ENCODE measurements around the gene SVIL. TPM values are rescaled to one million over a fixed set of nuclear protein-coding genes. Genes with fewer than 3 reads are reported as not detected.
"Not testable (repeated sequence)": the region's sequence is repeated elsewhere in the genome, so short reads cannot be mapped to it uniquely, and the experiment has no call there.

Gene SVIL
- total RNA-seq, 1 donor, result 309 TPM

GRCh38 chr10:29469481-29470354 lies 165.1 kb downstream of the SVIL start:
- no peak overlapping the region for H3K4me3 ChIP-seq (ENCODE audit: low read depth, low read length)
- TF ChIP-seq CTCF (IDR thresholded peaks at IDR 0.05; ENCODE audit: insufficient read depth, low read length), result no peak
- DNase-seq (ENCODE audit: low read depth), result no peak

- DNase-seq (ENCODE audit: low read depth), result no peak
- no peak overlapping the region for H3K4me3 ChIP-seq (ENCODE audit: low read depth, low read length)
- TF ChIP-seq CTCF (IDR thresholded peaks at IDR 0.05; ENCODE audit: insufficient read depth, low read length), result peak; percentile 33
These were observed 169.4 kb downstream of the SVIL start for GRCh38 chr10:29465384-29465783.

GRCh38 chr10:29464671-29465171 lies 170.1 kb downstream of the SVIL start:
- peak; percentile 46 for DNase-seq (ENCODE audit: low read depth)
- not testable (repeated sequence) for H3K4me3 ChIP-seq (ENCODE audit: low read depth, low read length)

GRCh38 chr10:29461042-29461441 lies 173.7 kb downstream of the SVIL start:
- DNase-seq (ENCODE audit: low read depth), result no peak

GRCh38 chr10:29458190-29458589 lies 176.6 kb downstream of the SVIL start:
- H3K4me3 ChIP-seq (ENCODE audit: low read depth, low read length); DNase-seq (ENCODE audit: low read depth): not testable (repeated sequence)

More at GRCh38 chr10:29461042-29461441, 173.7 kb downstream of the SVIL start:
- TF ChIP-seq CTCF (IDR thresholded peaks at IDR 0.05; ENCODE audit: insufficient read depth, low read length), result no peak
- no peak overlapping the region for H3K4me3 ChIP-seq (ENCODE audit: low read depth, low read length)

- H3K4me3 ChIP-seq (ENCODE audit: low read depth, low read length), result no peak overlapping the region
- DNase-seq (ENCODE audit: low read depth), result no peak
- TF ChIP-seq CTCF (IDR thresholded peaks at IDR 0.05; ENCODE audit: insufficient read depth, low read length), result no peak
These were observed 179.7 kb downstream of the SVIL start for GRCh38 chr10:29455095-29455494.

- TF ChIP-seq CTCF (IDR thresholded peaks at IDR 0.05; ENCODE audit: insufficient read depth, low read length), result no peak
- no peak overlapping the region for H3K4me3 ChIP-seq (ENCODE audit: low read depth, low read length)
- no peak for DNase-seq (ENCODE audit: low read depth)
These were observed 180.5 kb downstream of the SVIL start for GRCh38 chr10:29454250-29454649.

- no peak for DNase-seq (ENCODE audit: low read depth)
- no peak for TF ChIP-seq CTCF (IDR thresholded peaks at IDR 0.05; ENCODE audit: insufficient read depth, low read length)
- H3K4me3 ChIP-seq (ENCODE audit: low read depth, low read length), result no peak overlapping the region
These were observed 182.2 kb downstream of the SVIL start for GRCh38 chr10:29452546-29452945.
